Measurements from ENCODE around the gene C1orf159. TPM values are rescaled to one million over a fixed set of nuclear protein-coding genes. Genes with fewer than 3 reads are reported as not detected.
A peak's percentile ranks its signal among the peaks of the same experiment; 100 is the strongest.

C1orf159 gene
- total and polyA plus RNA-seq, 2 donors (not counting 1 experiment from before 2014, with no cell fraction given) = 23.0 to 25.6 TPM

GRCh38 chr1:1140673-1141072 is 24.8 kb upstream of the C1orf159 start:
- Histone ChIP-seq H3K9me3 (ENCODE audit: control extremely low read depth in 1 of 3, control insufficient read depth in 2 of 3, insufficient read depth in 1 of 3, low read length in 2 of 3) (peaks cover 0 to 4% (median 0%) of the 10 kb centered on the region in 3 donors), H3K9ac (ENCODE audit: low read length) (no peak overlapping the region), H3K27ac (ENCODE audit: low read length in 2 of 2) (peak overlapping the region in 1 of 2 donors; percentile 12), H3K4me1 (ENCODE audit: control insufficient read depth in 2 of 2, insufficient read depth in 2 of 2, low read length in 2 of 2) (peaks cover 58 to 72% of the 10 kb centered on the region in 2 donors), H2AFZ (ENCODE audit: insufficient read depth, low read depth, low read length, poor library complexity, severe bottlenecking) (no peak overlapping the region), H3K27me3 (replicated peaks in 1 of 4; ENCODE audit: control extremely low read depth in 1 of 4, control insufficient read depth in 3 of 4, insufficient read depth in 4 of 4, low read length in 3 of 4) (no peaks in the 10 kb centered on the region), H3K4me2 (replicated peaks; ENCODE audit: low read depth, low read length, poor library complexity, severe bottlenecking) (no peak overlapping the region), H4K20me1 (ENCODE audit: control insufficient read depth, insufficient read depth, low read length, poor library complexity, severe bottlenecking) (no peaks in the 10 kb centered on the region), H3K79me2 (ENCODE audit: control insufficient read depth, insufficient read depth, low read length) (no peaks in the 10 kb centered on the region), H3K4me3 (ENCODE audit: control extremely low read depth in 1 of 5, extremely low read depth in 1 of 5, insufficient read depth in 1 of 5, low read depth in 2 of 5, low read length in 4 of 5) (no peak overlapping the region), H3K36me3 (replicated peaks in 1 of 2; ENCODE audit: control extremely low read depth in 1 of 2, control insufficient read depth in 1 of 2, extremely low read depth in 1 of 2, insufficient read depth in 2 of 2, low read length in 1 of 2) (no peaks in the 10 kb centered on the region)
- TF ChIP-seq CTCF (IDR thresholded peaks at IDR 0.05) (no peak), EZH2 (IDR thresholded peaks at IDR 0.05; ENCODE audit: borderline replicate concordance, insufficient read depth, low read depth, low read length, poor library complexity, severe bottlenecking) (no peak)
- H3K4me3 Mint-ChIP-seq = no peak overlapping the region
- no peaks in the 10 kb centered on the region for H3K9me3 Mint-ChIP-seq (ENCODE audit: insufficient read depth)
- intact Hi-C loops (cut with micrococcal nuclease) = no loop called here
- H3K27me3 Mint-ChIP-seq = no peaks in the 10 kb centered on the region
- 95% methylated on average over 11 of the region's 18 CpGs for WGBS (ENCODE audit: insufficient coverage)
- no peak for DNase-seq
- ChIA-PET CTCF (interaction anchor here (1.2 kb wide), 1 partner anchor 18 kb away, joined by 3 read pairs; no protein-coding TSS in a partner anchor), POLR2A (interaction anchor here (0.7 kb wide), 1 partner anchor 18 kb away, joined by 10 read pairs; no protein-coding TSS in a partner anchor)
- H3K27ac Mint-ChIP-seq = no peak overlapping the region
- no peak for ATAC-seq (ENCODE audit: low read depth)
- H3K4me1 Mint-ChIP-seq = peaks cover 48% of the 10 kb centered on the region

- Mint-ChIP-seq H3K4me1 (peaks cover 37% of the 10 kb centered on the region), H3K4me3 (peak overlapping the region; percentile 82), H3K9me3 (ENCODE audit: insufficient read depth) (peaks cover 3% of the 10 kb centered on the region), H3K27ac (peak overlapping the region; percentile 92), H3K27me3 (no peaks in the 10 kb centered on the region)
- Histone ChIP-seq H3K9ac (ENCODE audit: low read length) (peak overlapping the region; percentile 63), H3K4me1 (ENCODE audit: control insufficient read depth in 2 of 2, insufficient read depth in 2 of 2, low read length in 2 of 2) (peaks cover 32 to 56% of the 10 kb centered on the region in 2 donors), H4K20me1 (ENCODE audit: control insufficient read depth, insufficient read depth, low read length, poor library complexity, severe bottlenecking) (no peaks in the 10 kb centered on the region), H3K27me3 (replicated peaks in 1 of 4; ENCODE audit: control extremely low read depth in 1 of 4, control insufficient read depth in 3 of 4, insufficient read depth in 4 of 4, low read length in 3 of 4) (no peaks in the 10 kb centered on the region), H3K79me2 (ENCODE audit: control insufficient read depth, insufficient read depth, low read length) (no peaks in the 10 kb centered on the region), H3K4me3 (ENCODE audit: control extremely low read depth in 1 of 5, extremely low read depth in 1 of 5, insufficient read depth in 1 of 5, low read depth in 2 of 5, low read length in 4 of 5) (peak overlapping the region in 4 of 5 experiments; percentile 44 to 60 (median 54)), H3K36me3 (replicated peaks in 1 of 2; ENCODE audit: control extremely low read depth in 1 of 2, control insufficient read depth in 1 of 2, extremely low read depth in 1 of 2, insufficient read depth in 2 of 2, low read length in 1 of 2) (no peaks in the 10 kb centered on the region), H3K9me3 (ENCODE audit: control extremely low read depth in 1 of 3, control insufficient read depth in 2 of 3, insufficient read depth in 1 of 3, low read length in 2 of 3) (peaks cover 0 to 22% (median 0%) of the 10 kb centered on the region in 3 donors), H2AFZ (ENCODE audit: insufficient read depth, low read depth, low read length, poor library complexity, severe bottlenecking) (no peak overlapping the region), H3K27ac (ENCODE audit: low read length in 2 of 2) (peak overlapping the region; percentile 92 to 94), H3K4me2 (replicated peaks; ENCODE audit: low read depth, low read length, poor library complexity, severe bottlenecking) (peak overlapping the region; percentile 92)
- POLR2A ChIA-PET = interaction anchor here (0.6 to 3.4 kb wide), 16 partner anchors 11 to 438 kb away, joined by 3 to 27 read pairs (median 5); partner anchors contain the start of gene TTLL10
- WGBS (ENCODE audit: insufficient coverage) = 5% methylated on average over 27 of the region's 36 CpGs
- DNase-seq (peak; percentile 94), ATAC-seq (ENCODE audit: low read depth) (peak; percentile 73)
- TF ChIP-seq EZH2 (IDR thresholded peaks at IDR 0.05; ENCODE audit: borderline replicate concordance, insufficient read depth, low read depth, low read length, poor library complexity, severe bottlenecking) = no peak
- no peak for TF ChIP-seq CTCF (IDR thresholded peaks at IDR 0.05)
- CTCF ChIA-PET = interaction anchor here (1.1 to 3.5 kb wide), 4 partner anchors 15 to 113 kb away, joined by 3 to 34 read pairs (median 5); no protein-coding TSS in a partner anchor
- intact Hi-C loops (cut with micrococcal nuclease) = loop anchor here (1.0 to 2.0 kb wide), 3 partner anchors 35 to 104 kb away; partner anchors contain the start of gene TTLL10
Observed at GRCh38 chr1:1137256-1138045, 21.6 kb upstream of the C1orf159 start.
